Prostate gland (tissue), 2 donors: ENCODE measurements around the gene DFFA.

Experiments
- POLR2A ChIP-seq: fragments of 450-650 bp; IDR thresholded peaks from one replicate; pipeline ENCODE4 v1.6.1; 2016; ENCODE audit warnings: antibody characterized with exemption, mild to moderate bottlenecking
- POLR2AphosphoS5 ChIP-seq: sonication (generic); formaldehyde crosslinking; IDR thresholded peaks from one replicate; pipeline ENCODE4 v1.6.1; 2017; ENCODE audit warnings: antibody characterized with exemption
- TF ChIP-seq, protein P1 (sequence below), 4 experiments: fragments of 200-600 bp in 2 of 4; fragments of 450-650 bp in 2 of 4; sonication (generic) in 2 of 4; IDR thresholded peaks; 1 replicate in 3 of 4; 2 replicates in 1 of 4; pipeline ENCODE4 v1.5.1; 2016 to 2019; ENCODE audit warnings: antibody characterized with exemption in 4 of 4, mild to moderate bottlenecking in 2 of 4, moderate library complexity in 2 of 4

- TF ChIP-seq, protein P1, sequence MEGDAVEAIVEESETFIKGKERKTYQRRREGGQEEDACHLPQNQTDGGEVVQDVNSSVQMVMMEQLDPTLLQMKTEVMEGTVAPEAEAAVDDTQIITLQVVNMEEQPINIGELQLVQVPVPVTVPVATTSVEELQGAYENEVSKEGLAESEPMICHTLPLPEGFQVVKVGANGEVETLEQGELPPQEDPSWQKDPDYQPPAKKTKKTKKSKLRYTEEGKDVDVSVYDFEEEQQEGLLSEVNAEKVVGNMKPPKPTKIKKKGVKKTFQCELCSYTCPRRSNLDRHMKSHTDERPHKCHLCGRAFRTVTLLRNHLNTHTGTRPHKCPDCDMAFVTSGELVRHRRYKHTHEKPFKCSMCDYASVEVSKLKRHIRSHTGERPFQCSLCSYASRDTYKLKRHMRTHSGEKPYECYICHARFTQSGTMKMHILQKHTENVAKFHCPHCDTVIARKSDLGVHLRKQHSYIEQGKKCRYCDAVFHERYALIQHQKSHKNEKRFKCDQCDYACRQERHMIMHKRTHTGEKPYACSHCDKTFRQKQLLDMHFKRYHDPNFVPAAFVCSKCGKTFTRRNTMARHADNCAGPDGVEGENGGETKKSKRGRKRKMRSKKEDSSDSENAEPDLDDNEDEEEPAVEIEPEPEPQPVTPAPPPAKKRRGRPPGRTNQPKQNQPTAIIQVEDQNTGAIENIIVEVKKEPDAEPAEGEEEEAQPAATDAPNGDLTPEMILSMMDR (IDR thresholded peaks at IDR 0.05): no peak
- TF ChIP-seq POLR2AphosphoS5: no peak
- TF ChIP-seq POLR2A: no peak
Observed at GRCh38 chr1:10424034-10424433, 48.3 kb downstream of the DFFA start.
